Peyer's patch (tissue), 4 donors: ENCODE measurements around the gene SFI1. TPM values are rescaled to one million over a fixed set of nuclear protein-coding genes. Genes with fewer than 3 reads are reported as not detected.

Experiments
- DNase-seq, 3 donors: peaks; one replicate each; pipeline ENCODE4 v3.0.0-alpha.2; 2017 to 2019
- H3K27ac ChIP-seq, 4 donors: fragments of 200-600 bp; sonication (generic); one replicate each; pipeline ENCODE4 v1.5.1; 2016 to 2019
- H3K27me3 ChIP-seq, 2 donors: fragments of 200-600 bp; sonication (generic); one replicate each; pipeline ENCODE4 v1.5.1; 2019
- H3K36me3 ChIP-seq, 3 donors: fragments of 200-600 bp; sonication (generic); one replicate each; pipeline ENCODE4 v1.5.1; 2016 to 2019
- H3K4me1 ChIP-seq, 4 donors: fragments of 200-600 bp; sonication (generic); one replicate each; pipeline ENCODE4 v1.5.1; 2016 to 2019
- H3K4me3 ChIP-seq, 4 donors: fragments of 200-600 bp; sonication (generic); 1 replicate in 3 of 4; 2 replicates in 1 of 4; pipeline ENCODE4 v1.5.1; 2016 to 2019; ENCODE audit warnings: mild to moderate bottlenecking in 1 of 4
- H3K9me3 ChIP-seq, 4 donors: fragments of 200-600 bp; sonication (generic); one replicate each; pipeline ENCODE4 v1.5.1; 2016 to 2019; ENCODE audit warnings: mild to moderate bottlenecking in 1 of 4
- POLR2A ChIP-seq, 2 donors: fragments of 450-650 bp; IDR thresholded peaks; one replicate each; pipeline ENCODE4 v1.5.1; 2017; ENCODE audit warnings: antibody characterized with exemption in 2 of 2, mild to moderate bottlenecking in 2 of 2, moderate library complexity in 2 of 2
- total RNA-seq, 4 donors: library from RNA; depleted of rRNA; stranded (reverse); fragments of >200 nt; gene quantifications; one replicate each; pipeline ENCODE4 v1.1.0, GENCODE V29; 2016
- TF ChIP-seq, protein P1 (sequence below), 6 experiments: fragments of 450-650 bp in 4 of 6; fragments of 200-600 bp in 2 of 6; sonication (generic) in 1 of 6; IDR thresholded peaks; one replicate each; pipeline ENCODE4 v1.5.1; 2017 to 2019; ENCODE audit warnings: antibody characterized with exemption in 6 of 6, mild to moderate bottlenecking in 3 of 6, moderate library complexity in 1 of 6

Gene SFI1
- total RNA-seq, 4 donors from 2014 or later, result 124 to 307 (median 198) TPM

DNA sequence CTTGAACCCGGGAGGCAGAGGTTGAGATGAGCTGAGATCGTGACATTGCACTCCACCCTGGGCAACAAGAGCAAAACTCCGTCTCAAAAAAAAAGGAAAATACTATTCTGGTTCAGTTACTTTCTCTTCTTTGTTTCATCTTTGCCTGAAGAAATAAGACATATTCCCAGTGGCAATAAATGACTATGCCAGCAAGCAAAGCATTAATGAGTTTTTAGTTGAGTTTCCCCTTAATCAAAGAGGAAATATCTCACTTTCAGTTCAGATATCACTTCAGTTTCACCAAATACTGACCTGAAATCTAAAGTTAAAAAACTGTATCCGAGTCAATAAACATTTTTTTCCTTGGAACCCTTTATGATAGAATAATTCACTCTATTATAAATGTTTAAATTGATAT is 155.3 kb downstream of the SFI1 start:
- TF ChIP-seq POLR2A (IDR thresholded peaks at IDR 0.05), result no peak
- TF ChIP-seq, protein P1, sequence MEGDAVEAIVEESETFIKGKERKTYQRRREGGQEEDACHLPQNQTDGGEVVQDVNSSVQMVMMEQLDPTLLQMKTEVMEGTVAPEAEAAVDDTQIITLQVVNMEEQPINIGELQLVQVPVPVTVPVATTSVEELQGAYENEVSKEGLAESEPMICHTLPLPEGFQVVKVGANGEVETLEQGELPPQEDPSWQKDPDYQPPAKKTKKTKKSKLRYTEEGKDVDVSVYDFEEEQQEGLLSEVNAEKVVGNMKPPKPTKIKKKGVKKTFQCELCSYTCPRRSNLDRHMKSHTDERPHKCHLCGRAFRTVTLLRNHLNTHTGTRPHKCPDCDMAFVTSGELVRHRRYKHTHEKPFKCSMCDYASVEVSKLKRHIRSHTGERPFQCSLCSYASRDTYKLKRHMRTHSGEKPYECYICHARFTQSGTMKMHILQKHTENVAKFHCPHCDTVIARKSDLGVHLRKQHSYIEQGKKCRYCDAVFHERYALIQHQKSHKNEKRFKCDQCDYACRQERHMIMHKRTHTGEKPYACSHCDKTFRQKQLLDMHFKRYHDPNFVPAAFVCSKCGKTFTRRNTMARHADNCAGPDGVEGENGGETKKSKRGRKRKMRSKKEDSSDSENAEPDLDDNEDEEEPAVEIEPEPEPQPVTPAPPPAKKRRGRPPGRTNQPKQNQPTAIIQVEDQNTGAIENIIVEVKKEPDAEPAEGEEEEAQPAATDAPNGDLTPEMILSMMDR (IDR thresholded peaks at IDR 0.05), result no peak
- Histone ChIP-seq H3K36me3 (peaks cover 0 to 32% (median 0%) of the 10 kb centered on the region in 3 donors), H3K9me3 (no peaks in the 10 kb centered on the region), H3K27me3 (no peaks in the 10 kb centered on the region), H3K4me3 (no peak overlapping the region), H3K4me1 (no peaks in the 10 kb centered on the region), H3K27ac (no peak overlapping the region)
- no peak for DNase-seq

DNA sequence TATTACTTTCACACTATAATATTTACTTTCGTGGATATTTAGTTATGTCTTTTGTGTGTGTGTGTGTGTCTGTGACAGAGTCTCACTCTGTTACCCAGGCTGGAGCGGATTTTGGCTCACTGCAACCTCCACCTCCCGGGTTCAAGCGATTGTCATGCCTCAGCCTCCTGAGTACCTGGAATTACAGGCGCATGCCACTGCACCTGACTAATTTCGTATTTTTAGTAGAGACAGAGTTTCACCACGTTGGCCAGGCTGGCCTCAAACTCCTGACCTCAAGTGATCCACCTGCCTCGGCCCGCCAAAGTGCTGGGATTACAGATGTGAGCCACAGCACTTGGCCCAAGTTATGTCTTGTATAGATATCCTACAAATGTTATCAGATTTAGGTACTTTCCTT is 155.8 kb downstream of the SFI1 start:
- no peaks in the 10 kb centered on the region for H3K4me1 ChIP-seq
- H3K36me3 ChIP-seq, result peaks cover 0 to 28% (median 0%) of the 10 kb centered on the region in 3 donors
- no peaks in the 10 kb centered on the region for H3K9me3 ChIP-seq
- TF ChIP-seq, protein P1 (IDR thresholded peaks at IDR 0.05), result no peak
- no peak for TF ChIP-seq POLR2A (IDR thresholded peaks at IDR 0.05)
- DNase-seq, result no peak
- H3K4me3 ChIP-seq, result no peak overlapping the region
- H3K27me3 ChIP-seq, result no peaks in the 10 kb centered on the region
- H3K27ac ChIP-seq, result no peak overlapping the region

DNA sequence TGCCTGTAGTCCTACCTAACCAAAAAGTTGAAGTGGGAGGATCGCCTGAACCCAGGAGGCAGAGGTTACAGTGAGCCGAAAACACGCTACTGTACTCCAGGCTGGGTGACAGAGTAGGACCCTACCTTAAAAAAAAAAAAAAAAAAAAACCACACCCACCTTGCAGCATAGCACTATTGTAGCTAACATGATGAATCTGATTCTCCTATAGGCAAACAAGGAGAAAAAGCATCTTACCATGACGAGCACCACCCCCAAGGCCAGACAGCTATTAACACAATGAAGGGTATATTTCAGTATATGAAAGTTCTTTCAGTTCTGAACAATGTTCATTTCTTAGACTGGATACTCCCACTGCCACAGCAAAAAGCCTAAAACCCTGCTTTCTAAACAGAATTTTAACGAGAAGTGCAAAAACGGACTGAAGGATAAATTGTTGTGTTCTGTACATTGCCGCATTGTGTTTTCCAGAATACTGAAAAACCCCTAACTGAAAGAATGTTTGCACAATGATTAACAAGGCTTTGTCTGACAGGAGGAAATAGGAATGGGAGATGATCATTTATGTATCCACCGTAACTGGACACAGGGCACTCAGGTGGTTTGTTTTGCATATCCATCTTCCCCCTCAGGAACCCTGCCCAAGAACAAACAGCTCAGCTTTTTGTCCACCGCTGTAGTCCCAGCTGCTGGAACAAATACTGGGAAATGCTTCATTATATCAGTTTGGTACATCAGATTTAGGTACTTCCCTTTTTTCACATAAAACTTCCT is 156.8 kb downstream of the SFI1 start:
- TF ChIP-seq, protein P1 (IDR thresholded peaks at IDR 0.05), result no peak
- no peak for TF ChIP-seq POLR2A (IDR thresholded peaks at IDR 0.05)
- no peak overlapping the region for H3K27ac ChIP-seq

DNA sequence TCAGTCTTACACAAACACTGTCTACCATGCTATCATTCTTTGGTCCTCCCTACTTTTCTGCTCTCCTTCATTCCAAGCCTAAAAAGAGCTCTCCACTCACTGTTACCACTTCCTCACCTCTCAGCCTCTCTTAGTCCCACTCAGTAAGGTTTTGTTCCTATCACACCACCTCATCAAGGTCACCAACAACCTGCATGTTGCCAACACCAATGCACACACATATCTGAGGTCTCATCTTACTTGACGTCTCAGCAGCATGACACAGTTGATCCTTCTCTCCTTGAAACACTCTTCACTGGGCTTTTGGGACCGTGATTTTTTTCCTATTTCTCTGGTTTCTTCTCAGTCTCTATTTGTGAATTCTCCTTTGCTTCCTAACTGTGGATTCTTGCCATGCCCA is 157.6 kb downstream of the SFI1 start:
- TF ChIP-seq, protein P1 (IDR thresholded peaks at IDR 0.05), result no peak
- no peak for TF ChIP-seq POLR2A (IDR thresholded peaks at IDR 0.05)
- no peaks in the 10 kb centered on the region for H3K4me1 ChIP-seq
- no peaks in the 10 kb centered on the region for H3K9me3 ChIP-seq
- DNase-seq, result no peak
- H3K27ac ChIP-seq, result no peak overlapping the region
- H3K27me3 ChIP-seq, result no peaks in the 10 kb centered on the region
- H3K4me3 ChIP-seq, result no peak overlapping the region
- peaks cover 0 to 11% (median 0%) of the 10 kb centered on the region in 3 donors for H3K36me3 ChIP-seq

More for the DNA sequence above, 156.8 kb downstream of the SFI1 start:
- no peaks in the 10 kb centered on the region for H3K9me3 ChIP-seq
- H3K36me3 ChIP-seq, result peaks cover 0 to 18% (median 0%) of the 10 kb centered on the region in 3 donors
- no peak overlapping the region for H3K4me3 ChIP-seq
- H3K27me3 ChIP-seq, result no peaks in the 10 kb centered on the region
- no peaks in the 10 kb centered on the region for H3K4me1 ChIP-seq
- DNase-seq, result no peak

DNA sequence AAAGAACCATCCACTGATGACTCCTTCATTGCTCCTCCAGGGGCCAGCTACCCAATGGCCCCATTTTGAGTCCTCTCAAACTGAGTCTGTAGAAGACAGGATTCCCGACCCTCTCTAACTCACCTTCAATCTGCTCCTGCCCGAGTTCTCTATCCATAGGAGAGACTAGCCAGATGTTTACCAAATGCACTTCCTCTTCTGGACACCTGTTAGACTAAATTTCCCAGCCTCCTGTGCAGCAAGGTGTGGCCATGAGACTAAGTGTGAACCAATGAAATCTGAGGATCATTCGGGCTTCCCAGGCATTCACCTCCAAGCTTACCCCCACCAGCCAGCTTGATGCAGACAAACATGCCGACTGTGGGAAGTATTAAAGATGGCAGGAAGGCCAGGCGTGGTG is 158.1 kb downstream of the SFI1 start:
- no peak overlapping the region for H3K27ac ChIP-seq
- no peak for DNase-seq
- no peak for TF ChIP-seq POLR2A (IDR thresholded peaks at IDR 0.05)
- TF ChIP-seq, protein P1 (IDR thresholded peaks at IDR 0.05), result no peak
- no peaks in the 10 kb centered on the region for H3K4me1 ChIP-seq
- no peaks in the 10 kb centered on the region for H3K9me3 ChIP-seq
- H3K27me3 ChIP-seq, result no peaks in the 10 kb centered on the region
- no peak overlapping the region for H3K4me3 ChIP-seq
- H3K36me3 ChIP-seq, result peaks cover 0 to 6% (median 0%) of the 10 kb centered on the region in 3 donors
